ENCODE data around the gene KRT79.

DNA sequence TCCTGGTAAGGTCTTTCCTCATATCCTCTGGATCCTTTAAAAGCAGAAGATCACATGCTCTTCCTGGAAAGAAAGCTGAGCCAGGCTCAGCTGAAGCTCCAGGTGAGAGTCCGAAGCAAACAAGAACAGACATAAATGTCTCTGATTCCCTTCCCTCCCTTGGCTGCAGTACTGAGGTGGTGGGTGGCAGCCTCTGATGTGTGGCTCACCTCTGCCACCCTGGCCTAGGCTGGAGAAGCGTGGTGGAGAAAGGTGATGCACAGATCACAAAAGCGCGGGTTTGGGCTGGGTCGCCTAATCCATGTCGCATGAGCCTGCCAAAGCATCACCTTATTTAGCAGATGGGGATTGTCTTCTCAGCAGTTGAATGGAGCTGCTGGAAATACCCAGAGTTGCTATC lies 54.2 kb downstream of the KRT79 start:
- no peak for TF ChIP-seq POLR2A (IDR thresholded peaks at IDR 0.05)
- TF ChIP-seq, protein P1, sequence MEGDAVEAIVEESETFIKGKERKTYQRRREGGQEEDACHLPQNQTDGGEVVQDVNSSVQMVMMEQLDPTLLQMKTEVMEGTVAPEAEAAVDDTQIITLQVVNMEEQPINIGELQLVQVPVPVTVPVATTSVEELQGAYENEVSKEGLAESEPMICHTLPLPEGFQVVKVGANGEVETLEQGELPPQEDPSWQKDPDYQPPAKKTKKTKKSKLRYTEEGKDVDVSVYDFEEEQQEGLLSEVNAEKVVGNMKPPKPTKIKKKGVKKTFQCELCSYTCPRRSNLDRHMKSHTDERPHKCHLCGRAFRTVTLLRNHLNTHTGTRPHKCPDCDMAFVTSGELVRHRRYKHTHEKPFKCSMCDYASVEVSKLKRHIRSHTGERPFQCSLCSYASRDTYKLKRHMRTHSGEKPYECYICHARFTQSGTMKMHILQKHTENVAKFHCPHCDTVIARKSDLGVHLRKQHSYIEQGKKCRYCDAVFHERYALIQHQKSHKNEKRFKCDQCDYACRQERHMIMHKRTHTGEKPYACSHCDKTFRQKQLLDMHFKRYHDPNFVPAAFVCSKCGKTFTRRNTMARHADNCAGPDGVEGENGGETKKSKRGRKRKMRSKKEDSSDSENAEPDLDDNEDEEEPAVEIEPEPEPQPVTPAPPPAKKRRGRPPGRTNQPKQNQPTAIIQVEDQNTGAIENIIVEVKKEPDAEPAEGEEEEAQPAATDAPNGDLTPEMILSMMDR (IDR thresholded peaks at IDR 0.05) = no peak

All from testis (tissue), 2 donors.